ENCODE results near the gene DNAJA3. TPM values are rescaled to one million over a fixed set of nuclear protein-coding genes. Genes with fewer than 3 reads are reported as not detected.

The DNAJA3 gene
- total and polyA plus RNA-seq, 9 of the 15 experiments (the other 6 are each of a cell fraction or from before 2014, with no cell fraction given) = 8.1 to 105 (median 79.0) TPM

DNA sequence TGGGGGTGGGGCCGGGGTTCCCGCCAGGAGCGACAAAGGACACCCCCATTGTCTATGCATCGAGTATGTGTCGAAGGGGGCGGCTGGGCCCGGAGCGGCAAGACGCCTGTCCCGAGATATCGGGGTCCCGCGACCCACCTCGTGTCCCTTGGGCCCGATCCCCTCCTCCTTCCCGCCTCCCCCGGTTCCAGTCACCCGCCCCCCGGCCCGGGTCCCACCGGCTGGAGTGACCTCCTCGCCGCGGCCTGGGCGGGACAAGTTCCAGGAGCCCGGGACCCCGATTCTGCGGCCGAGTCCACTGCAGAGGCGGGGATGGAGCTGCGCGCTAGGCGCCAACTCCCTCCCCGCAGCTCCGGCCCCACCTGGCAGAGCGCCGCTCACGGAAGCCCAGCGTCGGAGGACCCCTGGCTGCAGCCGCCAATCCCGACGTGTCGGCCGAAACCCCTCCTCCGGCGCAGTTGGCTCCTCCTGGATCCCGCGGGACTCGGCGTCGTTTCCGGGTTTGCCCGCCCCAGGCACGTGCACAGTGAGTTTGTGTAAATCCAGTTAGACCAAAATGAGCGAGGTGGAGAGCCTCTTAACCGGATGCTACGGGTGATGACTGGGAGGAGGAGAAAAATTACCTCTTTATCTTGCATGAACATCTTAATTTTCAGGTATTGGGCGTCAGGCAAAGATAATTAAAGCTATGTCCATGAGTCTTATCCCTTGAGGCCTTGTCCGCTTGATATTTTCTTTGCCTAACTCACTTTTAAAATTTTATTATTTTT, 48.7 kb downstream of the DNAJA3 start, which contains the start of gene NMRAL1 (continued):
- TF ChIP-seq ZNF507 (tag; conservative IDR thresholded peaks at IDR 0.05) (no peak), NFIC (IDR thresholded peaks at IDR 0.05) (peak; percentile 59), ZNF584 (CRISPR knock-in tag; IDR thresholded peaks at IDR 0.05; ENCODE audit: low read depth) (no peak), MCM7 (IDR thresholded peaks at IDR 0.05) (no peak), STAT5A (IDR thresholded peaks at IDR 0.05; ENCODE audit: borderline replicate concordance, low read length) (peak; percentile 8; the same call in 1 of the 2 replicates), ARNT (IDR thresholded peaks at IDR 0.05) (peak in 1 of 2 experiments; percentile 68; a peak in 1 of 4 replicates), ZSCAN32 (CRISPR knock-in tag; IDR thresholded peaks at IDR 0.05) (no peak), BDP1 (IDR thresholded peaks at IDR 0.05; ENCODE audit: insufficient read depth, insufficient read length) (no peak), SMAD1 (IDR thresholded peaks at IDR 0.05; ENCODE audit: low read depth, low read length, partially characterized antibody) (no peak), KLF1 (tag; IDR thresholded peaks at IDR 0.05) (no peak), MCM5 (IDR thresholded peaks at IDR 0.05; ENCODE audit: low read depth) (no peak), NFXL1 (CRISPR knock-in tag; IDR thresholded peaks at IDR 0.05) (no peak), HDAC8 (tag; IDR thresholded peaks at IDR 0.05) (no peak)
- TF ChIP-seq, protein P1, sequence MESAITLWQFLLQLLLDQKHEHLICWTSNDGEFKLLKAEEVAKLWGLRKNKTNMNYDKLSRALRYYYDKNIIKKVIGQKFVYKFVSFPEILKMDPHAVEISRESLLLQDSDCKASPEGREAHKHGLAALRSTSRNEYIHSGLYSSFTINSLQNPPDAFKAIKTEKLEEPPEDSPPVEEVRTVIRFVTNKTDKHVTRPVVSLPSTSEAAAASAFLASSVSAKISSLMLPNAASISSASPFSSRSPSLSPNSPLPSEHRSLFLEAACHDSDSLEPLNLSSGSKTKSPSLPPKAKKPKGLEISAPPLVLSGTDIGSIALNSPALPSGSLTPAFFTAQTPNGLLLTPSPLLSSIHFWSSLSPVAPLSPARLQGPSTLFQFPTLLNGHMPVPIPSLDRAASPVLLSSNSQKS (CRISPR knock-in tag; IDR thresholded peaks at IDR 0.05) = no peak
- TF ChIP-seq, protein P2, sequence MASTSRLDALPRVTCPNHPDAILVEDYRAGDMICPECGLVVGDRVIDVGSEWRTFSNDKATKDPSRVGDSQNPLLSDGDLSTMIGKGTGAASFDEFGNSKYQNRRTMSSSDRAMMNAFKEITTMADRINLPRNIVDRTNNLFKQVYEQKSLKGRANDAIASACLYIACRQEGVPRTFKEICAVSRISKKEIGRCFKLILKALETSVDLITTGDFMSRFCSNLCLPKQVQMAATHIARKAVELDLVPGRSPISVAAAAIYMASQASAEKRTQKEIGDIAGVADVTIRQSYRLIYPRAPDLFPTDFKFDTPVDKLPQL (IDR thresholded peaks at IDR 0.05; ENCODE audit: extremely low read depth, insufficient read length) = no peak
- TF ChIP-seq, protein P3, sequence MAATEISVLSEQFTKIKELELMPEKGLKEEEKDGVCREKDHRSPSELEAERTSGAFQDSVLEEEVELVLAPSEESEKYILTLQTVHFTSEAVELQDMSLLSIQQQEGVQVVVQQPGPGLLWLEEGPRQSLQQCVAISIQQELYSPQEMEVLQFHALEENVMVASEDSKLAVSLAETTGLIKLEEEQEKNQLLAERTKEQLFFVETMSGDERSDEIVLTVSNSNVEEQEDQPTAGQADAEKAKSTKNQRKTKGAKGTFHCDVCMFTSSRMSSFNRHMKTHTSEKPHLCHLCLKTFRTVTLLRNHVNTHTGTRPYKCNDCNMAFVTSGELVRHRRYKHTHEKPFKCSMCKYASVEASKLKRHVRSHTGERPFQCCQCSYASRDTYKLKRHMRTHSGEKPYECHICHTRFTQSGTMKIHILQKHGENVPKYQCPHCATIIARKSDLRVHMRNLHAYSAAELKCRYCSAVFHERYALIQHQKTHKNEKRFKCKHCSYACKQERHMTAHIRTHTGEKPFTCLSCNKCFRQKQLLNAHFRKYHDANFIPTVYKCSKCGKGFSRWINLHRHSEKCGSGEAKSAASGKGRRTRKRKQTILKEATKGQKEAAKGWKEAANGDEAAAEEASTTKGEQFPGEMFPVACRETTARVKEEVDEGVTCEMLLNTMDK (IDR thresholded peaks at IDR 0.05; ENCODE audit: borderline replicate concordance, insufficient read depth, low read depth, low read length, poor library complexity, severe bottlenecking) = peak; percentile 93
- TF ChIP-seq, protein P4, sequence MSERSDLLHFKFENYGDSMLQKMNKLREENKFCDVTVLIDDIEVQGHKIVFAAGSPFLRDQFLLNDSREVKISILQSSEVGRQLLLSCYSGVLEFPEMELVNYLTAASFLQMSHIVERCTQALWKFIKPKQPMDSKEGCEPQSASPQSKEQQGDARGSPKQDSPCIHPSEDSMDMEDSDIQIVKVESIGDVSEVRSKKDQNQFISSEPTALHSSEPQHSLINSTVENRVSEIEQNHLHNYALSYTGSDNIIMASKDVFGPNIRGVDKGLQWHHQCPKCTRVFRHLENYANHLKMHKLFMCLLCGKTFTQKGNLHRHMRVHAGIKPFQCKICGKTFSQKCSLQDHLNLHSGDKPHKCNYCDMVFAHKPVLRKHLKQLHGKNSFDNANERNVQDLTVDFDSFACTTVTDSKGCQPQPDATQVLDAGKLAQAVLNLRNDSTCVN (CRISPR knock-in tag; IDR thresholded peaks at IDR 0.05) = no peak
